GM12864 (cell line): Measurements from ENCODE around the gene IRF3.

Source experiments
- DNase-seq: peaks from one replicate; pipeline ENCODE4 v3.0.0-alpha.2; 2011; ENCODE audit warnings: low read depth
- H3K4me3 ChIP-seq: 2 replicates; pipeline ENCODE4 v1.5.1; 2011; ENCODE audit warnings: mild to moderate bottlenecking, low read depth, low read length, control low read depth
- TF ChIP-seq, protein P1 (sequence below): IDR thresholded peaks from 2 replicates; pipeline ENCODE4 v1.5.1; 2011; ENCODE audit warnings: low read depth, mild to moderate bottlenecking, moderate library complexity, low read length, control low read depth, inconsistent platforms; ENCODE audit errors: missing control alignments

Gene IRF3

DNA sequence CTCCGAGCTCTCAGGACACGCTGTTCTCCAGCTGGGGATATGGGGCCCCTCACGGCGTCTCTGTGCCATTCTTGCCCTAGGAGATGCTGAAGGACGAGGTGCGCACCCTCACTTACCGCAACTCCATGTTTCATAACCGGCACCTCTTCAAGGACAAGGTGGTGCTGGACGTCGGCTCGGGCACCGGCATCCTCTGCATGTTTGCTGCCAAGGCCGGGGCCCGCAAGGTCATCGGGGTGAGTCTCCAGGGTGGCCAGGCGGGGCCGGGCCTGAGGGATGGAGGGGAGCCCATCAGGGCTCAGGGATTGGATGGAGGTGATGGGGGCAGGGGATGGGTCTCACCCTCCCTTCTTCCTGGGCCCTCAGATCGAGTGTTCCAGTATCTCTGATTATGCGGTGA, 16.2 kb upstream of the IRF3 start:
- TF ChIP-seq, protein P1, sequence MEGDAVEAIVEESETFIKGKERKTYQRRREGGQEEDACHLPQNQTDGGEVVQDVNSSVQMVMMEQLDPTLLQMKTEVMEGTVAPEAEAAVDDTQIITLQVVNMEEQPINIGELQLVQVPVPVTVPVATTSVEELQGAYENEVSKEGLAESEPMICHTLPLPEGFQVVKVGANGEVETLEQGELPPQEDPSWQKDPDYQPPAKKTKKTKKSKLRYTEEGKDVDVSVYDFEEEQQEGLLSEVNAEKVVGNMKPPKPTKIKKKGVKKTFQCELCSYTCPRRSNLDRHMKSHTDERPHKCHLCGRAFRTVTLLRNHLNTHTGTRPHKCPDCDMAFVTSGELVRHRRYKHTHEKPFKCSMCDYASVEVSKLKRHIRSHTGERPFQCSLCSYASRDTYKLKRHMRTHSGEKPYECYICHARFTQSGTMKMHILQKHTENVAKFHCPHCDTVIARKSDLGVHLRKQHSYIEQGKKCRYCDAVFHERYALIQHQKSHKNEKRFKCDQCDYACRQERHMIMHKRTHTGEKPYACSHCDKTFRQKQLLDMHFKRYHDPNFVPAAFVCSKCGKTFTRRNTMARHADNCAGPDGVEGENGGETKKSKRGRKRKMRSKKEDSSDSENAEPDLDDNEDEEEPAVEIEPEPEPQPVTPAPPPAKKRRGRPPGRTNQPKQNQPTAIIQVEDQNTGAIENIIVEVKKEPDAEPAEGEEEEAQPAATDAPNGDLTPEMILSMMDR, result no peak
- no peak for DNase-seq
- H3K4me3 ChIP-seq, result no peak overlapping the region

DNA sequence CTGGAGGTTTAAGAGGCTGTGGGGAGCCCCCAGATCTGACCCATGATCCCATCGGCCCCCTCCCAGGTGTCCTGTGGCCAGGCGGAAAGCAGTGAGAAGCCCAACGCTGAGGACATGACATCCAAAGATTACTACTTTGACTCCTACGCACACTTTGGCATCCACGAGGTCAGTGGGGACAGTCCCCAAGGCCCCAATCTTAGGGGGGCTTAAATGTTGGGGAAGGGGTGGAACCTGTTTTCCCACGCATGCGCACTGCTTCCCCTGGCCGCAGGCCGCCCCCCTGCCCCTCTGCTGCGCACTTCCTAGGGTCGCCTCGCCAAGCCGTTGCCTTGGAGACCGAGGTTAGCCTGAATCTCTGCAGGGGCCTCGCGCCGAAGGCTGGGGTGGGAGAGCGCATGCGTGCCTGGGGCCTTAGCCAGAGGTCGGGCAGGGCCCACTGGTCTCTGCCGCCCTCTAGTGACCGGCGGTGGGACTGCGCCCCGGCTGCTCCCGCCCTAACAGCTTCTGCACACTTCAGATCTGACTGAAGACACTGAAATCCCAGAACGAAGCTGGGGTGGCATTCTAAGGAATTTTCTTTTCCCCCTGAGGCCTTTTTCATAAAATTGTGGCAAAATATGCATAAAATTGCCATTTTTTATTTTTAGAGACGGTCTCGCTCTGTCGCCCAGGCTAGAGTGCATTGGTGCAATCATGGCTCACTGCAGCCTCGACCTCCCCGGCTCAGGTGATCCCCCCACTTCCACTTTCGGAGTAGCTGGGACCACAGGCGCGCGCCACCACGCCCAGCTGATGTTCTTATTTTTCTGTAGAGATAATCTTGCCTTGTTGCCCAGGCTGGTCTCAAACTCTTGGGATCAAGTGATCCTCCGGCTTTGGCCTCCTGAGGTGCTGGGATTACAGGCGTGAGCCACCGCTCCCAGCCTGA, 15.0 kb upstream of the IRF3 start:
- peak overlapping the region; percentile 44 for H3K4me3 ChIP-seq
- TF ChIP-seq, protein P1, result peak; percentile 99
- peak; percentile 59 for DNase-seq

DNA sequence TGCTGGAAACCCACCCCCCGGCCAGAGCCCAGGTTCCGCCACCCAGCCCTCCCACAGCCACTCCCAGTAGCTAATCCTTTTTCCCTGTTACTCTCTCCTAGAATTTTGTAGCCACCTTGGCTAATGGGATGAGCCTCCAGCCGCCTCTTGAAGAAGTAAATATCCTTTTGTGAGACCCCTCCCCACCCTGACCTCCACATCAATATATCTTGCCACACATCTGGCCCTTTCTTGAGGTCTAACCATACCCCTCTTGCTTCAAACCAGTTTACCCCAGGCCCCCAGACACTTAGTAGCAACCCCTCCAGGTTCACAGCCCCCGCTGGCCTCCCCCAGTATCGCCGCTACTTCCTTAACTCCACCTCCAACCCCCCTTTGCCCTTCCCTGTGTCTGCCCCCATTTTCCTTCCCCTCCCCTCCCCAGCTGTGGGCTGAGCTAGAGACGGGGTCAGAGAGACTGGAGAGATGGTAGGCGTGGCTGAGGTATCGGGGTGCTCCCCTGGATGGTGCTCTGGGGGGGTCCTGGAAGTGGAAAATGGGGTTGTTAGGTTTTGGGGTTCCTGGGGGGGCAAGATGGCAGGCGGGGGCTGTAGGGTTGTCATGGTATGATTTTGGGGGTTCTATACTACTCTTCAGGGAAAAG, 14.2 kb upstream of the IRF3 start:
- TF ChIP-seq, protein P1, result no peak
- peak overlapping the region; percentile 44 for H3K4me3 ChIP-seq
- no peak for DNase-seq

DNA sequence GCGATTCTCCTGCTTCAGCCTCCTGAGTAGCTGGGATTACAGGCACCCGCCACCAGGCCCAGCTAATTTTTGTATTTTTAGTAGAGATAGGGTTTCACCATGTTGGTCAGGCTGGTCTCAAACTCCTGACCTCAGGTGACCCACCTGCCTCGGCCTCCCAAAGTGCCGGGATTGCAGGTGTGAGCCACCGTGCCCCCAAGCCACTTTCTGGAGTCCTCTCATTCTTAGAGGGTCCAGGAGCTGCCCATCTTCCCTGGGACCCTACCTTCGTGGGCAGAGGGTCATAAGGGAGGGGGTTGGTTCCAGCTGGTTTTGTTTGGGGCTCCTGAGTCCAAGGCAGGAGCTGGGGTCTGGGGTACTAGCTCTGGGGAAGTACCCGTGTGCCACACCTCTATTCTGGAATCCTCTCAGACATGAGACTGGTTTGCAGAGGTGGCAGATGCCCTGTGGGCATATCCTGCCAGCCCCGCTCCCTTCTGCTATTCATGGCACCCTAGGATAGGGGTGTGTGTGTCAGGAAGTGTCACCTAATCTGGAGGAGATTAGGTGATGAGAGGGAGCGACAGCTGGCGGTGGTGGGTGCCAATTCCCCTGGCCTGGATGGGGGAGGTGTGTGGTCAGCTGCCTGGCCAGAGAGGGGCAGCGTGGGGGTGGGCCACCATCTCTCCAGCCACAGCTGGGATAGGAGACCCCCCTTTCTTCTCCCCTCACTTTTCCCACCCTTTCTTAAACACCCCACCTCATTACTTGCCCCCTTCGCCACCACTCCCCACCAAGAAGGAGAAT, 13.5 kb upstream of the IRF3 start:
- TF ChIP-seq, protein P1, result no peak
- no peak for DNase-seq
- H3K4me3 ChIP-seq, result peak overlapping the region; percentile 100

DNA sequence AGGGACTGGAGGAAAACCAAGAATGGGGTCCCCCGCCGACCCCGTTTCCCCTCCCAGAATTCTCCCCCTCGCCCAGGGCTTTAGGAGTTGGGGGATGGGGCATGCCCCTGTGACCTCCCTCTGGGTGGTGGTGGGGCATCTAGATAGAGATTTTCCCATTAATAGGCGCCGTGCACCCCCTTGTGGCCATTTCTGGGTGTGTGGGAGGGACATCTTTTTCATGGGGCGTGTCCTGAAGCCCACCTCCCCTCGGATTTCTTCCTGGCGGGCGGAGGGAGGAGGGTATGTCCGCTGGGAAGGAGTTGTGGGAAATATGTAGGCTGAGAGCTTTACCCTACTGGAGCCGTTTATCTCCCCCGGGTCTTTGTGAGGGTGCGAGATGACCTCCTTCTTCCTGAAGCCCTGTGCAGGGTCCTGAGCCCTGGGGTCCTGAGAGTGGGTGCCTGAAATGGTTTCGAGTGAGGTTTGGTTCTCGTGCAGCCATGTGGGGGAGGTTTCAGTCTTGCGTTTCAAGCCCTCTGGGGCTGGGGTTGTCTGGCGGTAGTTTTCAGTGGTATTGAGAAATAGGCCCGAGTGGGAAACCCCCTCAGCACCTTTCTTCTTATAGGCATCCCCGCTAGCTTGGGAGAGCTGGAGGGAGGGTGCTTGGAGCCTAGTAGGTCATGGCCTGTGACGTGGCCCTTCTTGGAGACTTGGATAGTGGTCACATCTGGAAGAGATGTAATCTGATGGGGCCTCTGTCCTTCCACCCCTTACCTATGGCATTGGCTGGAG, 12.4 kb upstream of the IRF3 start:
- peak; percentile 76 for DNase-seq
- peak overlapping the region; percentile 100 for H3K4me3 ChIP-seq
- TF ChIP-seq, protein P1, result peak; percentile 63

DNA sequence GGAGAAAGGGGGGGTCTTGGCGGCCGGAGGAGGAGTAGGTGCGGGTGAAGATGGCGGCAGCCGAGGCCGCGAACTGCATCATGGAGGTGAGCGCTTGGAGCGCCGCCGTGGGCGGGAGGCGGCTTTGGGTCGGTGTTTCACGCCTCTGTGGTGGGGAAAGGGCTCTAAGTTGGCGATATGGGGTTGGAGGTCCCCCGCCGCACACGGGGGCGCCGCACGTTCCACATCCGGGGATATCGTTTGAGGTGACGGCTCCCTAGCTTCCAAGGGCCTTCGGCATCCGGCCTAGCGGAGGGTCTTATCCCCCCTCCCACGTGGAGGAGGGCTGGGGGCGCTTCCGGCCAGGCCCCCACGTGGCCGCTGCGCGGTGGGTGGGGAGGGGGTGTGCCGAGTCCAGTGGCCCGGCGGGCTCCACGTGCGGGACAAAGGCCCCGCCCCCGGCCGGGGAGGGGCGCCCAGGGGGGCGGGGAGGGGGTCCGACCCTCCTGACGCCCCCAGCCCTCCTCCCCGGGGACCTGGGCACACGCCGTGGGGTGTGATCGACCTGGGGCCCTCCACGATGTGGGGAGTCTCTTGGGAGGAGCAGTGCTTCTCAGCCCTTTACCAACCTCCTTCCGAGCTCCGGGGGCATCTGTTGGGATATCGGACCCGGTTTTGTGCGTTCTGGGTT, 11.7 kb upstream of the IRF3 start, which contains the start of gene PRMT1:
Gene PRMT1, plus strand, starts transcription at position 41 of the 670 bp plus-strand sequence. Its CDS starts 10 bp downstream, at position 51.
- H3K4me3 ChIP-seq, result peak within 1 kb of the TSS; percentile 100
- TF ChIP-seq, protein P1, result no peak
- no peak for DNase-seq
